ENCODE data around the gene ANKRD29.

ANKRD29 gene

GRCh38 chr18:23553887-23554286 is 108.8 kb downstream of the ANKRD29 start:
- DNase-seq: no peak

GRCh38 chr18:23552505-23552904 is 110.2 kb downstream of the ANKRD29 start:
- no peak for DNase-seq

- DNase-seq: no peak
Observed at GRCh38 chr18:23551978-23552377, 110.7 kb downstream of the ANKRD29 start.

- DNase-seq: no peak
Observed at GRCh38 chr18:23550898-23551297, 111.8 kb downstream of the ANKRD29 start.
